ENCODE results near the gene MASTL.
"Not testable (repeated sequence)": the region's sequence is repeated elsewhere in the genome, so short reads cannot be mapped to it uniquely, and the experiment has no call there.

MASTL gene

GRCh38 chr10:27155066-27155754, at the start of gene MASTL:
Gene MASTL (plus strand): TSS chr10:27155352. CDS start chr10:27155427, 75 bp downstream.
- peak; percentile 90 for DNase-seq (ENCODE audit: low read depth)

DNA sequence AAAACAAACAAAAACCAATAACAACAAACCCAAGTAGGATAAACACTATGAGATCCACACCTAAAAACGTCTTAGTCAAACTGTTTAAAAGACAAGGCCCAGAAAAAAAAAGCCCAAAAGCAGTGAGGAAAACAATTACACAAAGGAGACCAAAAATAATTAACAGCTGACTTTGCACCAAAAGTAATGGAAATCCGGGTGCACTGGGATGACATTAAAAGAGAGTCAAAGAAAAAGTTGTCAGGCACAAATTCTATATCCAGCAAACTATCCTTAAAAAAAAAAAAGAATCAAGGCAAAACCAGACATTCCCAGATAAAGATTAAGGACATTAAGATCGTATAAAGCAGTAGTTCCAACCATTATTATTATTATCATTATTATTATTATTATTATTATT, 47.0 kb upstream of the MASTL start:
- DNase-seq (ENCODE audit: low read depth), result no peak

- no peak for DNase-seq (ENCODE audit: low read depth)
Observed at GRCh38 chr10:27134371-27134770, 20.8 kb upstream of the MASTL start.

DNA sequence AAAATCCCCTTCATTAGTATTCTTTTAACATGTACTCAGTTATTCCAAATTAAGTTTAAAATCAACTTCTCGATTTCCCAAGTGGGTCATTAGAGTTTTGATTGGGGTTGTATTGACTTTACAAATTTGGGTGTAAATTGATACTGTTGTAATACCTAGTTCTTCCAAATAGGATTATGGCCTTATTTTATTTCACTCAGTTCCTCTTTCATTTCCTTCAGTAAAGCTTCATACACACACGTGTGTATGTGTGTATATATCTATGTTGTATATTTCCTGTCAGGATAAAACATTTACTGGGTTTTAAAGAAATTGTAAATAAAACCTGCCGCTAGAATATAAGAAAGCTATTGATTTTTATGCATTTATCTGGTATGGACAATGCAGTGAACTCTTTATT, 16.9 kb upstream of the MASTL start:
- DNase-seq (ENCODE audit: low read depth), result no peak

GRCh38 chr10:27143686-27144085, 11.5 kb upstream of the MASTL start:
- no peak for DNase-seq (ENCODE audit: low read depth)

DNA sequence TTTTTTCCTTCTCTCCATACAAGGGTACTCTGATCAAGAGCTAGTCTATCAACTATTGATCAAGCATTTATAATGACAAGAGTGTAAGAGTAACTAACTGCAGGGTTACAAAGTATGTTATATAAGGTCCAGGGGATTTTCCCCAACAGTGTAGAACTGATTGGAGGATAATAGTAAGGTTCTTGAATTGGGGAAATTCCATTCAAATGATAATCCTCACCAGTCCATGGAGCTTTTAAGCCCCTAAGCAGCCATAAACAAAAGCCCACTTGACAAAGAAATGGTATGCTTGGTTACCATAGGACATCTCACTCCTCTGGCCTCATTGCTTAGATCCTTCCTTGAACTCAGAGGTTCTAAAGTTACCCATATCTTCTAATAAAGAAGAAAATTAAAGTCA, 9.2 kb upstream of the MASTL start:
- DNase-seq (ENCODE audit: low read depth), result no peak

DNA sequence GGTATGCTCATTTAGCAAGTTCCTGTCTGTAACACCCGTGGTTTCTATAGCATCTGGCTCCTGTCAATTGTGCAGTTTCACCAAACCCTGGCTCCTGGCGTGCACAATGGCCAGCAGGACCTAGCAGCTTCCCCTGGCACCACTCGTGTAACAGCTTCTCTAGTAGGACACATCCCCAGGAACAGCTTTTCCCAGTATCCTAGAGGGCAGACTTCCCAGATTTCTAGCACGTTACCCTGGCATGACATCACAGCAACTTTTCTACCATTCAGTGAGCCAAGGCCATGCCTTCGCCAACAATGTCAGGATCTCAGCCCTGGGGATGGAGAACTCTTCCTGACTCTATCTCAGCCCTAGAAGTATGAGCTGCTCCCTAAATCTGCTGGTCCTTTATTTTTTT, 7.5 kb upstream of the MASTL start:
- no peak for DNase-seq (ENCODE audit: low read depth)

- no peak for DNase-seq (ENCODE audit: low read depth)
Observed at GRCh38 chr10:27150261-27150660, 4.9 kb upstream of the MASTL start.

DNA sequence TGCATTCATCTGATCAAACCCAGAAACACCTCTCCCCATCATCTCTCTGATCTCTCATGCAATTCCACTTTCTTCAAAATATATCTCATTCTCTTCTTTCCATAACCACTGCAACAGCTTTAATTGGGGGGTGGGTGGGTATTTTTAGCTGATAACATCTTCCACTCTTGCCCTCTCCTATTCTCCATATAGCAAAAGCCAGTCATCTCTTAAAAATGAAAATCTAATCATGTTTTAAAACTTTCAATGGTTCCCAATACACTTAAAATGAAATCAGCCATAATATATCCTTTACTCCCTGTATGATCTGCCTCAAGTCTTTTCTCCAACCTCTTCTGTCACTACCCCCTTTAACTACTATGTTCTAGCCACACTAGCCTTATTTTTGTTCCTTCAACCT, 2.5 kb upstream of the MASTL start:
- DNase-seq (ENCODE audit: low read depth), result no peak

- DNase-seq (ENCODE audit: low read depth), result no peak
Observed at GRCh38 chr10:27153329-27153728, 1.8 kb upstream of the MASTL start.

- DNase-seq (ENCODE audit: low read depth), result no peak
Observed at GRCh38 chr10:27153845-27154193, 1.3 kb upstream of the MASTL start.

DNA sequence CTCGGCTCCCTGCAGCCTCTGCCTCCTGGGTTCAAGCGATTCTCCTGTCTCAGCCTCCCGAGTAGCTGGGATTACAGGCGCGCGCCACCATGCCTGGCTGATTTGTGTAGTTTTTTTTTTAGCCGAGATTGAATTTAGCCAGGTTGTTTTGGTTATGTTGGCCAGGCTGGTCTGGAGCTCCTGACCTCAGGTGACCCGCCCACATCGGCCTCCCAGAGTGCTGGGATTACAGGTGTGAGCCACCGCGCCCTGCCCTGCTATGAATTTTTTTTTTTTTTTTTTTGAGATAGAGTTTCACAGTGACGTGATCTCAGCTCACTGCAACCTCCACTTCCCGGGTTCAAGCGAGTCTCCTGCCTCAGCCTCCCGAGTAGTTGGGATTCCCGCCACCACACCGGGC, 1.4 kb downstream of the MASTL start:
- not testable (repeated sequence) for DNase-seq (ENCODE audit: low read depth)

DNA sequence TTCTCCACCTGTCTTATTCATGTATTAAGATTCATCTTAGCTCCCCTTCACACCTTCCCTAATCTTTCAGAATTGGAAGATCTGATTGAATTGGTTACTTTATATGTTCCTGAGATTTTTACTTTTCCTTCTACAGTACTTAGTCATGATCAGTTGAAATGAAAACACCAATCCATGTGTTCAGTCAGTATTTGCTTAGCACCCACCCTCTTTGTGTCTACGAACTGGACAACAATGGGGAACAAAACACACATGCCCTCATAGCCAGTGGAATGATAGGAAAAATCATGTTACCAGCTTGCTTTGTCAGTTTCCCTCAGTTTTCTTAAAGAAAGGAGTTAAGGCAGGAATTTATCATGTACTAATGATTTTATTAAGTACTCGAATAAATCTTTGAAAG, 2.0 kb downstream of the MASTL start:
- DNase-seq (ENCODE audit: low read depth), result no peak

- no peak for DNase-seq (ENCODE audit: low read depth)
Observed at GRCh38 chr10:27158421-27158820, 3.3 kb downstream of the MASTL start.

GRCh38 chr10:27169849-27170248, 14.7 kb downstream of the MASTL start:
- DNase-seq (ENCODE audit: low read depth), result no peak

DNA sequence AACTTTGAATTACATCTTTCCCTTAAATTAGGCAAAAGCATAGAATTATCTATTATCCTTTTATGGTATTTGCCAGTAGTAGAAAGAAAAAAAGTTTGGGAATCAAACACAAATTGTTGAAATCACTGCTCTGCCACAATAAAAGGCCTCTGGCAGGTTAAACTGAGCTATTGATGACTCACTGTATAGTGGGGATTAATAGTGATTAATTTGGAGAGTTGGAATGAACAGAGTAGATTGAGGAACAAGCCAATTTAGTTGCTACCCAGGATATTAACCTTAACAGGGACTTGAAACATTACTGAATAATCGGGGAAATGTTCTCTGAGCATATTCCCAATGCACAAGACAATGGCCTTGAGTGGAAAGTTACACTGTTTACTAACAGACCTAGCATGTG, 33.1 kb downstream of the MASTL start:
- DNase-seq (ENCODE audit: low read depth), result no peak

DNA sequence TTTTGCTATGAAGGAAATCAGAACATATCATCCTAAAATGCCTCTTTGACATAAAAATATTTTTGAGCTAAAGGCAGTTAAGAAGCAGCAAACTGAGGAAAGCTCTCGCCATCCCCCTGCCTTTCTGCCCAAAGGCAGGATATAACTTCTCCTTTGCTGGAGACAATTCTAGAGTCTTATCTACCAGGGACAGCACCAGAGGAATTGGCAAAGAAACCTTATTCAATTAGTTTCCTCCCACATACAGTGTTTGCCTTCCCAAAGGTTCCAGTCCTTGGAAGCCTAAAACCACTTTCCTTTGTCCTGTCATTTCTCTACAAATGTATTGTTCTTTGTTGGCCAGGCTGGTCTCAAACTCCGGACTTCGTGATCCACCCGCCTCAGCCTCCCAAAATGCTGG, 33.7 kb downstream of the MASTL start:
- no peak for DNase-seq (ENCODE audit: low read depth)

DNA sequence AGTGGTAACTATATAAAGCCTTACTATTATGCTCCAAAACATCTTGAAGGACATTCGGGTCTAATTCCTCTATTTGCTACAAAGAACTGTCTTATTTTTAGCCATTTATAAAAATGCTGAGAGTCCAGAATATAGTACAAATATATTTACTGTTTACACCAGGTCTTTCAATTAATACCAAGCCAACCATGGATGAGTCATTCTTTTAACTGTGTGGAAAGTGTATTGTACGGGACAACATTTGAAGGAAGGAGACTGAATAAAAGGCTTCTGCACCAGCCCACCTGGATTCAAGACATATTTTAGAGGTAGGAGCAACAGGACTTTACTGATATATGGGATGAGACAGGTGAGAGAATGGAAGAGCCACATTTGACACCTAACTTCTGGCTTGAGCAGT, 35.4 kb downstream of the MASTL start:
- no peak for DNase-seq (ENCODE audit: low read depth)

- DNase-seq (ENCODE audit: low read depth), result no peak
Observed at GRCh38 chr10:27192284-27192683, 37.1 kb downstream of the MASTL start.

- DNase-seq (ENCODE audit: low read depth), result no peak
Observed at GRCh38 chr10:27197980-27198620, 42.9 kb downstream of the MASTL start.

GRCh38 chr10:27203806-27204205, 48.7 kb downstream of the MASTL start:
- DNase-seq (ENCODE audit: low read depth), result no peak

DNA sequence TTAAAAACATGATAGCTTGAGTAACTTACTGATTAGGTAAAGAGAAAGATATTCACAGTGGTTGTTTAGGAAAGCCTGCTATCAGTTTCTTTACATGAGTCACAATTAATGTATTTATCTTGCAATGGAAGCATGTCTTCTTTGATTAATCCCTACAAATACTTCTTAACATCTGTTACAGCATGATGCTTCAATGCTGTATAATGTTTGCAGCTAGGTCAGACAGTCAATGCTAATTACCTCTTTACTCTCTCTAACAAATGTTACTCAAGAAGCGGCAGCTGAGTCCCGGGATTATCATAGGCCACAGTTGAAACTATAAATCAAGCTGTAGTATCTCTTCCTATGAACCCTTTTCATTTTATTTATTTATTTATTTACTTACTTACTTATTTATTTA, 52.2 kb downstream of the MASTL start:
- DNase-seq (ENCODE audit: low read depth), result no peak

DNA sequence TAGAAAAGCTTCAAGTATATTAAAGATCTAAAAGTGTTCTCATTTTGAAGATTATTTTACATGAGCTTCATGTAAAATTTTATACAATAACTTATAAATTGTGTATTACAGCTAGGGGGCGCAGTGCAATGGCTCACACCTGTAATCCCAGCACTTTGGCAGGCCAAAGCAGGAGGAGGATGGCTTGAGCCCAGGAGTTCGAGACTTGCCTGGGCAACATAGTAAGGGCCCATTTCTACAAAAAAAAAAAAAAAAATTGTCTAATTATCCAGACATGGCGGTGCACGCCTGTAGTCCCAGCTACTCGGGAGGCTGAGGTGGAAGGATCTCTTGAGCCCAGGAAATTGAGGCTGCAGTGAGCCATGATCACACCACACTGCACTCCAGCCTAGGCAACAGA, 68.8 kb downstream of the MASTL start:
- DNase-seq (ENCODE audit: low read depth), result no peak

DNA sequence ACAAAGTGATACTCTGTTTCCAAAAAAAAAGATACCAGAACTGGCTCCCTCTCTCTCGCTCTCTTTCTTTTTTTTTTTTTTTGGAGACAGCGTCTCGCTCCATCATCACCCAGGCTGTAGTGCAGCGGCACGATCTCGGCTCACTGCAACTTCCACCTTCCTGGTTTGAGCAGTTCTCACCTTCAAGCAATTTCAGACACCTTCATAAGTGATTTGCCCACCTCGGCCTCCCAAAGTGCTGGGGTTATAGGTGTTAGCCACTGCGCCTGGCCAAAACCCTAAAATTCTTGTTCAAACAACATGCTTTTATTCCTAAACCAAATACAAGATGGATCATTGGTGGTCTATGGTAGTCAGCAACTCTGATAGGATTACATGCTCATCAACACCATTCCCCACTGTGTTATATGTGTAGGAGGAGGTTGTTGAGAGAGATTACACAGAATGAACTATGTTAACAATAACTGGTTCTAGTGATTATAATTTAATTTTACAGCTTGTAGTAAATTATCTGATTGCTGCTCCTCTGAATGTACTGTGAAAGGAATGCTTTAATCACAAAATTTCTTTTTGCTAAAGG, 69.9 kb downstream of the MASTL start:
- peak; percentile 11 for DNase-seq (ENCODE audit: low read depth)
